Measurements from ENCODE around the gene OTOG.

The OTOG gene

GRCh38 chr11:17547051-17547577 lies at the start of gene OTOG:
OTOG (plus strand) TSS chr11:17547259; CDS start chr11:17547373, 114 bp downstream.
- TF ChIP-seq CTCF (conservative IDR thresholded peaks at IDR 0.05; ENCODE audit: low read length): no peak
- no peak within 1 kb of the TSS for H3K4me3 ChIP-seq (ENCODE audit: low read length)
- DNase-seq (ENCODE audit: low read depth): no peak

- H3K4me3 ChIP-seq (ENCODE audit: low read length): no peak overlapping the region
- no peak for DNase-seq (ENCODE audit: low read depth)
- no peak for TF ChIP-seq CTCF (conservative IDR thresholded peaks at IDR 0.05; ENCODE audit: low read length)
Observed at GRCh38 chr11:17498058-17498457, 49.0 kb upstream of the OTOG start.

- peak; percentile 38 for TF ChIP-seq CTCF (conservative IDR thresholded peaks at IDR 0.05; ENCODE audit: low read length)
- no peak overlapping the region for H3K4me3 ChIP-seq (ENCODE audit: low read length)
- no peak for DNase-seq (ENCODE audit: low read depth)
Observed at GRCh38 chr11:17498475-17498874, 48.6 kb upstream of the OTOG start.

- no peak for TF ChIP-seq CTCF (conservative IDR thresholded peaks at IDR 0.05; ENCODE audit: low read length)
- no peak for DNase-seq (ENCODE audit: low read depth)
- no peak overlapping the region for H3K4me3 ChIP-seq (ENCODE audit: low read length)
Observed at GRCh38 chr11:17500673-17501072, 46.4 kb upstream of the OTOG start.

GRCh38 chr11:17502630-17503029 lies 44.4 kb upstream of the OTOG start:
- no peak for TF ChIP-seq CTCF (conservative IDR thresholded peaks at IDR 0.05; ENCODE audit: low read length)
- H3K4me3 ChIP-seq (ENCODE audit: low read length): no peak overlapping the region
- no peak for DNase-seq (ENCODE audit: low read depth)

- peak; percentile 90 for TF ChIP-seq CTCF (conservative IDR thresholded peaks at IDR 0.05; ENCODE audit: low read length)
- peak; percentile 63 for DNase-seq (ENCODE audit: low read depth)
- no peak overlapping the region for H3K4me3 ChIP-seq (ENCODE audit: low read length)
Observed at GRCh38 chr11:17504330-17505107, 42.5 kb upstream of the OTOG start.

GRCh38 chr11:17505146-17505545 lies 41.9 kb upstream of the OTOG start:
- no peak for DNase-seq (ENCODE audit: low read depth)
- no peak for TF ChIP-seq CTCF (conservative IDR thresholded peaks at IDR 0.05; ENCODE audit: low read length)
- H3K4me3 ChIP-seq (ENCODE audit: low read length): no peak overlapping the region
